GM18498 (cell line): ENCODE data around the gene SLC25A21.

Experiments
- ATAC-seq: cut with Tn5 transposase; IDR thresholded peaks from one replicate; pipeline ENCODE4 v1.9.1; 2021; ENCODE audit warnings: mild to moderate bottlenecking, moderate library complexity; ENCODE audit not compliant: unreplicated experiment

SLC25A21 gene

DNA sequence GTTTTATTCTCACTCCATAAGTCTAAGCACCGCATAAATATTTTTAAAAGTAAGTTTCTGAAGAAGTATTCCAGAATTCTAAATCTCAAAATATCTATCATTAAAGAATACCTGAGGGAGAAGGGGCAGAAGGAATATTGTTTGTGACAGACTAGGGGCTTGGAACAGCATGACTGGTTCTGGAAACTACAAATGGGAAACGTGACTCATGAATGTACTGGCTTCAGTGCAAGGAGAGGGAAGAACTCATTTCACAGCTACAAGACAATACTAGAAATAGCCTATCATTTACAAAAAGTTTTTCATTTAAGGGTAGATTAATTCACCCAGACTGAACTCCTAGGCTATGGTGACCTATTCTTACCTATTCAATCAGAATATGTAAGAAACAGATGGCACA is 121.3 kb downstream of the SLC25A21 start:
- no peak for ATAC-seq

DNA sequence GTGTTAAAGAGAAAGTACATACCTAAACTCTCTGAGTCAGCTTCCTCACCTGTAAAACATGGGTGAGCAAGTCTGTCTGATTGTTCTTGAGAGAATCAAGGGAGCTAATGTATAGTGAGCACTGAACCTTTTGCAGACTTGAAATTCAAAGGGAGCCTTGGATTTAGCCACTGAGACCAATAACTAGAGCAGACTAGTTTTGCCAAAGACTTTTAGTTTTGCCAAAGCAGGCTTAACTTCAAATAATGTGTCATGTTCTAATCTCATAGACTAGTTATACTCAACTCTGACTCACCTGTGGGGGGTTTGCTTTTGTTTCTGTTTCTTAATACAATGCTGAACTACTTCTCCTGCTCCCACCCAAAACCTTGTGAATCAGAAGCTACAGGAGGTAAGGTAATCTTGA is 123.7 kb downstream of the SLC25A21 start:
- no peak for ATAC-seq

DNA sequence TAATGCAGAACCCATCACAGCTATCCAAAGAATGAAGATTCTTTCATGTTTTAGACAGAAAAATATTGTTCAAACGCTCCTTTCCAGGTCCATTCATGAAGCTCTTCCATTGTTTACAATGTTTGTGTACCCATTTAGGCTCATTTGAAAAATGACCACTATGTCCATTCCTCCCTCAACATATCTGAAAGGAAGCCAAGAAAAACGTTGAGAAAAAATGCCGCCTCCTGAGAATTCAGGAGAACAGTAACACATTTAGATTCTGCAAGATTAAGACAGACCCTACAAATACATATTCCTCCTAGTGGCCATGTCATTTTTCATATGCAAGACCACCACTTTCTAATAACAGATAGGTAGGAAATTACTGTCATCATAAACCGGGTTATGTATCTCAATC is 124.4 kb downstream of the SLC25A21 start:
- ATAC-seq, result no peak

DNA sequence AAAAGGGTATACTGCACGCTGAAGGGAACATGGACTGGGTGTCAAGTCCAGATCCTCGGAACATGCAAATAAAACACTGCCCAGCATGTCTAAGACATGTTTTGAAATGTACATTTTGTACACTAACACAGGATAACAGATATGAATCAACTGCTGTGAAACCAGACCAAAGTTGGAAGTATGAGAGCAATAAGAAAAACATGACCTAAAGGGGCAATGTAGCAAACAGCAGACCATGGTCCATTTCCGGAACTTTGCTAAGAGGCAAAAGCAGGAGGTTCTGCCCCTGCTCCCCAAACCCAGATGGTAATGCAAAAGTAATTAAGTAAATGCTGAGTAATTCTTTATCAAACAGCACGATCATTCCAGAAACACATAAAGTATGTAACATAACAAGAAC is 125.2 kb downstream of the SLC25A21 start:
- ATAC-seq, result no peak

DNA sequence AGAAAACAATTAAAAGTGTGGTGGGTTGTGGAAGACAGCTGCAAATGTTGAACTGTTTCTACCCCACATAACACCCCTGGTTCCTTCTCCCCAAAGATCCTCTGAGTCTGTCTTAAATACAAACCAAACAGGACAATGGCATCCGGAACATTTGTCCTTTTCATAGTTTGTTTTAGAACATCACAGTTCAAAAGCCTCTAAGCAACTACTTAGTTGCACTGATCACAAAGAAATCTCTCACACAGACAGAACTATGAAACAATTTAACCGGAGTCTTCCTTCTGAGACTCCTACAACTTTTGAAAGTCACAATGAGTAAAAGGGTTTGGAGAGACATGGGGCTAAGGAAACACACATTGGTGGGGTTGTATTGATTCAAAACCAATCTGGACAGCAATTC is 125.6 kb downstream of the SLC25A21 start:
- ATAC-seq, result no peak

DNA sequence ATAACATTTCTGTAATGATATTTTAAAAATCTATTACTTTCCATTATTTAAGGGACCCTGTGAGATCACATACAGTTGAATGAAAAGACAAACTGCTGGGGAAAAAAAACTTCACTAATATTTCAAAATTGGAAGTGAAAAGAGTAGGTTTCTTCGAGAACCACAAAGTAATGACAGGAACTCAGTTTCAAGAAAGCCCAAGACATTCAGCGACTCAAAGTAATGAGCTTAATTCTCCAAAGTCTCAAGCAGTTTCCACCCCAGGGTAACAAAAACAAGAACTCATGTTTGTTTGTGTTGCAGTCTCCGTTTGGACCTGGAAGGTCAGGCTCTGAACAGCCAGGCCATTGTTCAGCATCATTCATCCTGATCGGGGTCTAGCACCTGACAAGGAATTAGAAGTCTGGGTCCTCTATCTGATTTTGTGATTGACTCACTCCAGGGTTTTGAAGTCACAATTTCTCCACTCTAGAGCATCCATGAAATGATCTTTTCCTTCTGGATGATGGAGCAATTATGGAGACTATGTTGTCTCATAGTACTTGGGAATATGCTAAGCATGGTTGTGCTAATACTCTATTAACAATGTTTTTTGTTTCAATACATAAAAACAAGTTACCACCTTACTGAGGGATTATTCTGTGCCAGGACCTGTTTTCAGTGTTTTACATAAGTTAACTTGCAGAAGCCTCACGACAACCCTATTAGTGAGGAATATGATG is 126.9 kb downstream of the SLC25A21 start:
- no peak for ATAC-seq

DNA sequence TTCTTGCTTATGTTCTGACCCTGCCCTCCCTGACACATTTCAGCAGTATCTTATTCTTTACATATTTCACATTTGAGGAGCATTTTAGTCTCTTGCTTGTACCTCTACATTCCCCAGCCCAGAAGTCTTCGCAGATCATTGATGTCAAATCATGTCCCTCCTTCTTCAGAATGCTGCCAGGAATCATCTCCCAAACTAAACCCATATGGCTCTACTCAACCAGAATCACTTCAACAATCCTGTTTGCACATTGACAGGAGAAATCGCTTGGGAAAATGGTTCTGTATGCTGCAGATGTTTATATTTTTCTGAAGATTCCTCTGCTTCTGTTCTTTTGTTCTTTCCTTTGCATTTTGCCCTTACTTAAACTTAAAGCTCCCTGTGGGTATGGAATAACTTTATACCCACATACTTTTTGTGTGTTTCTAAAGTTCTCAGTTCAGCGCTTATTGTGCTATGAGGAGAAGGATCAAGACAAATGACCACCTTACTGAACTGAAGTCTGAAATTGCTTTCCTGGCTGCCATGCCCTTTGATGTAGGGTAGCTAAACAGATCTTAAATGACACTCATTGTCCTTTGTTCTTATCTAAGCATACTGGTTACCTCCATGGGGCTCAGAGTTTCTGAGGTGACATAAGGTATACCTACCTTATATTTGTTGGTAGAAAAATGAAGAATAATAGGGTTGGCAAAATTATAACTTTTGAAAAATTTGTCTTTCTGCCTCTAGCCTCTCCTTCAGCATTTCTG is 134.6 kb downstream of the SLC25A21 start:
- ATAC-seq, result no peak

DNA sequence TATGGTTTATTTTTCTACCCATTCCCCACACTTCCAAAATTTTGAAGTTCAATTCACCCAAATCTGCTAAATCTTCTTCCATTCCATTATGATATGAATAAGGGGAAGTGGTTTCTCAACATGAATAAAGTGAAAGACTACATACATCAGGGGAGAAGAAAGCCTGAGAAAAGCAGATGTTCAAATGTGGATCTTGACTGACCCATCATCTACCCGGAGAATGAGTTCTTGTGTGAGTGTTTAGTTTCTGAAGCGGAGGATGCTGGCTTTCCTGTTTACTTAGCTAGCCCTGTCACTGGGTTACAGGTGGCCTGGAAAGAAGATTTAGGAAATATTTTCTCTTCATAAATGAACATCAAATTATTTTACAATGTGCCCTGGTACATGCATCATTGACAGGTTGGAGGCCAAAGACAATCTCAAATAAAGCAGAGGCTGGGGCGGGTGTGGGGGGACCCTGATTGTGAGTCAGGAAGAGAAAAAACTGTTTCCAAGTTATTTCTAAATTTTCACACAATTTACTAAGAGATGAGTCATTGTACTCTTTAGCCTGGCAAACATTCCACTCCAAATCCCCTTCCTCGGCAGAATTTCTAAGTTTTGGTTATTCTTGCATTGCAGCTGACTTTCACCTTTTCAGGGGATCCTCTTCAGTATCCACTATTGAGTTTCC is 135.6 kb downstream of the SLC25A21 start:
- ATAC-seq, result no peak

DNA sequence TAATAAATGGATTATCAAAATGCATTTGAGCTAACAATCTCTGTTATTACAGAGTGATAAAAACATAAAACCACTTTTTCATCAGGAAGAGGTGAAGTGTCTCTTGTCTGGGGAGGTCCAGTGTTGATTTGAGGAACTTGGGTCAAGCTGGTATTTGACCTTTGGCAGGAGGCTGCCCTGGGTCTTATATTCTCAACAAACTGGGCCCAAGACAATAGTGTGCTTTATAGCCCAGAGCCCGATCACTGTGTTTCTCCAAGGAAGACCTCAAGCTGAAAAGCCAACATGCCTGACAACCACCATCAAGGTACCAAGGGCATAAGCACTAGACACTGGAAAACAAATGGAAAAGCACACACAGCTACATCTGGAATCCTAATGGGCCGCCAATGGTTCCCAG is 137.0 kb downstream of the SLC25A21 start:
- no peak for ATAC-seq

DNA sequence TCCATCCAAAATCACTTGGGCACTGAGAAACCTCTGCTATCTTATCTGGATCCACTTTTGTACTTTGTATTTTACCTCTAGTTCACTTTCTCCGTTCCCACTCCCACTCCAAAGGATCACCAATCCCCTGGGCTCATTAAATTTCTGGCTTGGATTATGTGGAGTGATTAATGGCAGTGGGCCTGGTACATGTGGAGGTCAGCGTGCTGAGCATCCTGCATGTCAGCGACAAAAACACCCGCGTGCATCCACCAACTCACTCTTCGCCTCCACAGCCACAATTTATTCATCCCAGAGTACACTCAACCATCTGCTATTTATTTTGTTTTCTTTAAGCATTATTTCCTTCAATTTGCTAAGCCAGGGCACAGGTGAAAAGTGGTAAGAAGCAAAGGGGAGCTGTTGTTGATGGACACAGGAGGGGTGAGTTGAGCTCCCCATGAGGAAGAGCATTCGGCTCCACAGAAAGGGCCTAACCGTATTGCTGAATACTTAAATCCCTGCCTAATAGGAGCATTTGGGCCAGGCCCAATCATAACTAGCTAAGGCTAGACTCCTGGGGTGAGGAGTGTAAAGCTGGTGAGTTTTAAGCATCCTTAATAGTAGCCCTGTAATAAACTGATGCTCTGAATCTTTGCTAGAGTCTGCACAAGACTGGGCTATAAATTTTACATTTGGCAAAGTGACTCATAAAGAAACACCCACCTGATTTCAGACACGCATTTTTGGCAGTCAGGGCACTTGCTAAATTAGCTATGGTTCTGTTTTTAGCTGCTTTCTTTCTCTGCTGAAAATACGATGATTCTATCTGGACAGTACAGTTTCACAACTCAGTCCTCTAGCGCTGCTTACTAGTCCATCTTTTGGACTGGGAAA is 137.8 kb downstream of the SLC25A21 start:
- no peak for ATAC-seq

DNA sequence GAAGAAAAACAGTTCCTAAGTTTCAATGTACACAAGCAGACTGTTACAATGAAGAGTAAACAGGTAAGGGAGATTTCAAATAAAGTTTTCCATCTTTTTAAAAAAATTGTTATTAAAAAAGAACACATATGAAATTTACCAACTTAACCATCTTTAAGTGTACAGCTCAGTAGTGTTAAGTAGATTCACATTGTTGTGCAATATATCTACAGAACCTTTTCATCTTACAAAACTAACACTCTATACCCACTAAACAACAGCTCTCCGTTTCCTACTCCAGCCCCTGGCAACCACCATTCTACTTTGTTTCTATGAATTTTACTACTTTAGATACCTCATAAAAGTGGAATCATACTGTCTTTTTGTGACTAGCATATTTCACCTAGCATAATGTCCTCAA is 139.5 kb downstream of the SLC25A21 start:
- no peak for ATAC-seq

DNA sequence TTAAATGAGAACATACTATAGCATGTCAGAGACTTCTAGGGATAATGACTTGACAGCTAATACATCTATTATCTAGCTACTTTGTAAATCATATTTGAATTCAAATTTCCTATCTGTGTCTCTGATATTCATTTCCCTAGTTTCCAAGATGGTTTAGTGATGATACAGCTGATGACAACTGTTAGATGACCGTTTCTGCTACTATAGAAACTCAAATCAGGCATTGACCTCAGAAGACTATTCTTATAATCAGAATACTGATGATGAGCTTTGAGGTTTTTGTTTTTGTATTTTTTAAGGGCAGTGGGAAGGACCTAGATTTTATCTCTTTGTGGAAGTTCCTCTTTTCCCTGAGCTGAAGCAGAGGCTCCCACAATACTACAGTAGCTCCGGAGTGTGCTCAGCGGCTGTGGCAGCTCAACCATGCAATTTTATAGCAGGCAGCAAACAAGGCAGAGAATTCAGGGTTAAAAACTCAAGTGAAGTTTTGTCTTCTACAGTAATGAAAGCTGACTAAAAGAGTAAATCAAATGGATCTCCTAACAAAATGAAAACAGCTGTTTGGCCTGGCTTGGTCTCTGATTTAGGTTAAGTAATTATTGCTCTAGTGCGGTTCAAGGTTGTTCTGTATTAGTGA is 145.1 kb downstream of the SLC25A21 start:
- no peak for ATAC-seq

DNA sequence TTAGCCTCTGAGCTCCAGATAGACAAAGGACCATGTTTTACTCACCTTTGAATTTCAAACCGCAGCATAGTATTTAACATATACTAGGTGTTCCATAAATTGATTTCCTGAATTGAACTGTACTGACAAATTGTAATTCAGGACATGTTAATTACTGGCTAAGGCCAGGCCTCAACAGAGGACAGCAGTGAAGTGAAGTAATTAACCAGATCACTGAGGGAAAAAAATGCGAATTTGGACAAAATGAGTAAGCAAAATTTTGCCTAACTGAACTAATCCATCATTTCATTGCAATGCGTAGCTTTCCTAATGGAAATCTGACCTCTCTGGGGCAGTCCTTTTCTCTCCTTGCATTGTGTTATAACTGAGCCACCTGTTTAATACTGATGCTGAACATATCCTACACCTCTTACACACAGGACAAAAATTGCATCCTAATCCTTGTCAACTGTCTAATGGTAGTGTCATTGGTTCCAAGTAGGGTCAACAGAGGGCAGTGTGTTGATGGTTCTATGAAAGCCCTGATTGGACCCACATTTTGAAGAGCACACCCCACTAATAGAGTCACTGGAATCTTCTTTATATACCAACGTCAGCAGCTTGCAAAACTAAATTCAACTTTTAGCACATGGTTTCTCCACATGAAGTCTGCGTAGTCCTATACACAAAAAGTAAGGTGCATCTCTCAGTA is 148.4 kb downstream of the SLC25A21 start:
- ATAC-seq, result no peak

DNA sequence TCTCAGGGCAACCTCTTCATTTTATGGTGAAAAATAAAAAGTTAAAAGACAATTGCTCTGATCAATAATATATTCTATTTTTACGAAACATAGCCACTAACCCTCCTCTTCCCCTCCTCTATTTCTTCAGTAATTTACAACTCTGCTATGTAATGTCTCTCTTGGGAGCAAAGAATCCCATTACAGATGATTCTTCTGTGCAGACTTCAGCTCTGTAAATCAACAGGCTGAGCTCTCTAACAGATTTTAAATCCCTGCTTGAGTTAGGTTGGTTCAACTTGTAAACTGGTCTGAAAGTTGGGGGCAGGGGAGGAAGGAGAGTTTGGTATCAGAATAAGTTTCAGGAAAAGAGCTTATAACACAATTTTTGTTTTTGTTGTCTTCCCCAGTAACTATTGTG is 151.0 kb downstream of the SLC25A21 start:
- ATAC-seq, result no peak

DNA sequence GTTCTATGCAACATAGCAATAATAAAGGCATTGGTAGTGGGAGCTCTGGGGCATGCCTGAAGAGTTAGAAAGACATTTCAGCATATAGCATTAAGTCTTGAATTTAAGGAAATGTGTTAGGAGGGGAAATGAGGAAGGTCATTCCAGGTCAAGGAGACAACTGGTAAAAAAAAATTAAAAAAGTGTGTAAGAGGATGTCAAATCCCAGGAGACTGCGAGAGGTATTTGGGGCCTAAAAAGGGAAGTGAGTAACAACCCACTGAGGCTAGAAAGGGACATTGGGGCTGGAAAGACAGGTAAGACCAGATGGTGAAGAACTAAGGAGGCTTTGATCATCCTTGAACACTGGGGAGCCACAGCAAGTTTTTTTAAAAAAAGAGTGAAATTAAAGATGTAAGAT is 152.9 kb downstream of the SLC25A21 start:
- ATAC-seq, result no peak

DNA sequence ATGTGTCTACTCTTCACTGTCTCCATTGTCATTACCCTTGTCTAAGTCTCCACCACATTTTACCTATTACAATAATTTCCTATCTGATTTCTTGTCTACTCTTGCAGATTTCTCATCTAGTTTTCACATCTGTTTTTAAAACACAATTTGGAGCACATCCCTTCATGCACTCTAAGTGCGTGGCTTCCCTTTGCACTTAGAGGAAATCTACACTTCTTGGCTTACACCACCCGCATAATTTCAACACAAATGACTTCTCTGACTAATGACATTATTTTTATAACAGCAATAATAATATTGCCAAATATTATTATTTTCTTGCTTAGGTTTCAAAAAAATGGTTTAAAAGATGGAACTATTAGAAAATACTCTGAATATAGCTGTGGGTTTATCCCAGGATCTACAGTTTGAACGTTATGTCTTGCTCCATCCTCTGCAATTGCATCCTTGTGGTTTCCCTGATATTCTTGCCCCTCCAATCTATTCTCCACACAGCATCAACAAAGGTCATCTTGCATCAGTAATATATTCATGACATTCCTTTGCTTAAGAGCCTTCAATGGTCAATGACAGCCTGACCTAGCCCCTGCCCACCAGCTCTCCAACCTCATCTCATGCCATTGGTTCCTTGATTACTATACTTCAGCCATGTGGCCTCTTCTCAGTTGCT is 153.7 kb downstream of the SLC25A21 start:
- no peak for ATAC-seq

DNA sequence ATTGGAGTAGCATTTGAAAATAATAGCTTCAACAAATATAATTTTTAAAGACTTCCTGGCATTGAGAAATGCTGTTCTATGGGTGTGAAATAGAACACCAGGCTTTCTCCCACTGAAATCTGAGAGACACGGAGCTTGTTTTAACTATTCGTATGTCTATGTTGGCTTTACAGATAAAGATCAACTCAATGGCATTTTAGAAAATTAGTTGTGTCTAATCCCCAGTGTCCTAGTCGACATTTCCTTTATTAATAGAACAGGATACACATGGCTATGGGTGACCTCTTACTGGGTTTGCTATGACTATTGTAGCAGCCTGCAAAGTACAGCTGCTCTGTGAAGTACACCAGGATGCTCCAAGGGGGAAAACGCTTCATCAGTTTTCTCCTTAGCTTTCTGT is 159.3 kb downstream of the SLC25A21 start:
- no peak for ATAC-seq

DNA sequence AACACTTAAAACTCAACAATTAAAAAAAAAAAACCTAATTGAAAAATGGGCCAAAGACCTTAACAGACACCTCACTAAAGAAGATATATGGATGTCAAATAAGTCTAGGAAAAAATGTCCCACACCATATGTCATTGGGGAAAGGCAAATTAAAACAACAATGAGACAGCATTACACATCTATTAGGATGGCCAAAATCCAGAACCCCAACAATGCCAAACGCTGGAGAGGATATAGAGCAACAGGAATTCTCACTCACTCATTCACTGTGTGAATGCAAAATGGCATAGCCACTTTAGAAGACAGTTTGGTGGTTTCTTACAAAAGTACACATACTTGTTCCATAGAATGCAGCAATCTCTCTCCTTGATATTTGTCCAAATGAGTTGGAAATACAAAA is 173.7 kb downstream of the SLC25A21 start:
- ATAC-seq, result no peak

DNA sequence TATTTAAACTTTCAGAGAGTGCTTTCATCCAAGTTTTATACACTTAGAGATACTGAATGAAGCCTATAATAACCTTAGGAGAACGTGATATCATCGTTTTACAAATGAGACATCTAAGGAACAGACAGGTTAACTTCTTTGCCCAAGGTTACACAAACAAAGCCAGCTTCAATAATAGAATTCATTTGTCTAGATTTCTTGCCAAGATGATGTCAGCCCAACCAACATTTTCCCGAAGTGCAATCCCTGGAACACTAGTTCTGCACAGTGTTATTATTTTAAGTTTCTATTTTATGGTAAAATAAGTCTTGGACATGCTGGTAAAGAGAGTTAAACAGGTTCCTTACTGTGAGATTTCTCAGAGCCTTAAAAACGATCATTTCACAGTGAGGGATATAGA is 174.6 kb downstream of the SLC25A21 start:
- ATAC-seq, result no peak
